Left renal cortex interstitium (tissue), 4 donors: ENCODE results near the gene ARMH2. TPM values are rescaled to one million over a fixed set of nuclear protein-coding genes. Genes with fewer than 3 reads are reported as not detected.

Experiments
- DNase-seq, 4 donors: peaks; one replicate each; pipeline ENCODE4 v3.0.0-alpha.2; 2013; ENCODE audit warnings: low read depth in 4 of 4, low spot score in 2 of 4, missing footprints in 1 of 4
- polyA plus RNA-seq, 4 donors: library from polyadenylated mRNA; unstranded; fragments of 120-200 nt; gene quantifications; one replicate each; pipeline ENCODE4 v1.2.1, GENCODE V29; 2013; ENCODE audit not compliant: insufficient read length in 4 of 4

Gene ARMH2
- polyA plus RNA-seq, 4 donors = not detected

GRCh38 chr6:24821860-24822444 lies 23.2 kb upstream of the ARMH2 start:
- DNase-seq = no peak

DNA sequence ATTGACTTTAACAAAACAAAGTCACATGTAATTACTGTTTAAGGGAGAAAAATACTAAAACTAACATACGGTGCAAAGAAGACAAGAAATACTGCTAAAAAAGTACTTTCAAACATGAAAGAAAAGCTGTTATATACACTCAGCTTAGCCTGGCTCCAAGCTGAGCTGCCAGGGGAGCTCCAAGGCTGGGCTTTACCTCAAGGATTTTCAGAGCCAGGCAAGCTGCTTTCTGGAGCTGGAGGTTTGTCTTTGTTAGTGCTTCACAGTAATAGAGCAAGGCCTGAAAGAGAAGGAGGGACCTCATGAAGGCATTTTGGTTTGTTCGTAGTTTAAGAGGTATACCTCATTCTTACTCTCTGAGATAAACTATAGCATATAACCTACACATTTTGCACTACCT lies 19.6 kb upstream of the ARMH2 start:
- no peak for DNase-seq

DNA sequence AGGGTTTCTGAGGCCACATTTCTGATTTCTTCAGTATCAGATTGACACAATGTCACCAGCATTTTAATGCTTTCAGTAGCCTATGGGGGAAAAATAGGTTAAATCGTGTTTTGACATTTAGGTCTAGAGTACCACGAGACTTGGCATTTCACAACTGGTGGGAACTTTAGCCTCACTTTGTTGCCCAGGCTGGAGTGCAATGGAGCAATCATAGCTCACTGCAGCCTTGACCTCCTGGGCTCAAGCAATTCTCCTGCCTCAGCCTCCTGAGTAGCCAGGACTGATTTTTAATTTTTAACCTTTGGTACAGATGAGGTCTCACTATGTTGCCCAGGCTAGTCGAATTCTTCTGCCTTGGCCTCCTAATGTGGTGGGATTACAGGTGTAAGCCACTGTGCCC lies 11.0 kb upstream of the ARMH2 start:
- no peak for DNase-seq

DNA sequence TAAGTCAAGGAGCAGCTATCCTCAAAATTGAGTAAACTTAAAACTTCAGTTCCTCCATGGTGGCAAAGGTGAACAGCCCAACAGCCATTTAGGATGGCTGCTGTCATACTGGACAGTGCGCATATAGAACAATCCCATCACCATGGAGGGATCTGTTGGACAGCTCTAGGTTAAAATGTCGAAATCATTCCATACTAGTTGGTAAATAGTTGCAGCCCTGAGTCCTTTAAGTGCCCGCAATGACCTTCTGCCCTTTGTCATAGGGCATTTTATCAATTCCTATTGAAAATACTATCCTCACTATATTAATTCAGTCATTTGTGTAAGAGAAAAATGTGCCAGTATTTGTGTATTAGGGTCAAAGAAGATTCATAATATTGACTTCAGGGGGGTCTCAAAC lies 8.9 kb upstream of the ARMH2 start:
- DNase-seq = no peak

DNA sequence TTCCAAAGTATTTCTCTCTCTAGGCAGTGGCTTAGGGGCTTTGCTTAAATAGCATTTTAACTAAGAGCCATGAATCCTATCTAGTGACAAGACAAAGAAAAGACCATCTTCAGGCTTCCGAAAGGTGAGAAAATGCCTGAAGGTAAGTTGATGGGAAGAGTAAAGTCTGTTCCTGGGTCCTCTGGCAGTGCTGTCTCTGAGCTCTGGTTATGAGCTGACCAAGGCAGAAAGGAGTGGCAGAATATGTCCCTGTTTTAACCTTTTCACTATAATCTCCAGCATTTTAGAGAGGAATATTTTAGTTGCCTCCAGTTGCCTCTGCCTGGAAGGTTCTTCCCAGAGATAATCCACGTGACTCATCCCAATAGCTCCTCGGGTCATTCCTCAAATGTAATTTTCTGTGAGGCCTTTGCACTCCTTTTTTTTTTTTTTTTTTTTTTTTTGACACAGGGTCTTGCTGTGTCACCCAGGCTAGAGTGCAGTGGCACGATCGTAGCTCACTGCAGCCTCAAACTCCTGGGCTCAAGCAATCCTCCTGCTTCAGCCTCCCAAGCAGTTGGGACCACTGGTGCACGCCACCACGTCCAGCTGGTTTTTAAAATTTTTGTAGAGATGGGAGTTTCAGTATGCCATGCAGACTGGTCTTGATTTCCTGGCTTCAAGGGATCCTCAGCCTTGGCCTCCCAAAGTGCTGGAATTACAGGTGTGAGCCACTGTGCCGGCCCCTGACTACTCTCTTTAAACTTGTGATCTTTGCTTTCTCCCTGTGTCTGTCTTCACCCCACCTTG lies 3.7 kb upstream of the ARMH2 start:
- DNase-seq = no peak

- DNase-seq = no peak
Measured at GRCh38 chr6:24799541-24799915, 811 bp upstream of the ARMH2 start.

GRCh38 chr6:24797596-24798216 lies 1.0 kb downstream of the ARMH2 start:
- no peak for DNase-seq

DNA sequence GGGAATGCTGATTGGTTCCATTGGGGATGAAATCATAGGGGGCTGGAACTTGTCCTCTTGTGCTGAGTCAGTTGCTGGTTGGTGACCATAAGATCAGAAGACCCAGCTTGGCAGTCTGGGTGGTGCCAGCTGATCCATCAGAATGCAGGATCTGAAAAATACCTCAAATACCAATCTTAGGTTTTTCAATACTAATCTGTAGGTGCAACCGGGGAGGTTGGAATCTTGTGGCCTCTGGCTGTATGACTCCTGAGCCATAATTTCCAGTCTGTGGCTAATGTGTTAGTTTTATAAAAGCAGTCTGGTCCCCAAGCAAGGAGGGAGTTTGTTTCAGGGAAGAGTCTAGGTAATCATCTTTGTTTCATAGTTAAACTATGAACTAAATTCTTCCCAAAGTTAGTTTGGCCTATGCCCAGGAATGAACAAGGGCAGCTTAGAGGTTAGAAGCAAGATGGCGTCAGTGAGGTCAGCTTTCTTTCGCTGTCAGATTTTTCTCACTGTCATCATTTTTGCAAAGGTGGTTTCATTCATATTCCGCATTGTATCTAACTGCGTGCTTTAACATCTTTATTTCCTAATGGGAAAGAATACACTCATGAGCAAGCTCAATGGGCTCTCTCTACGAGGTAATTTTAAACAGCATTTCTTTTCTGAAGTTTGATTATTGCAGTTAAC lies 2.0 kb downstream of the ARMH2 start:
- no peak for DNase-seq

DNA sequence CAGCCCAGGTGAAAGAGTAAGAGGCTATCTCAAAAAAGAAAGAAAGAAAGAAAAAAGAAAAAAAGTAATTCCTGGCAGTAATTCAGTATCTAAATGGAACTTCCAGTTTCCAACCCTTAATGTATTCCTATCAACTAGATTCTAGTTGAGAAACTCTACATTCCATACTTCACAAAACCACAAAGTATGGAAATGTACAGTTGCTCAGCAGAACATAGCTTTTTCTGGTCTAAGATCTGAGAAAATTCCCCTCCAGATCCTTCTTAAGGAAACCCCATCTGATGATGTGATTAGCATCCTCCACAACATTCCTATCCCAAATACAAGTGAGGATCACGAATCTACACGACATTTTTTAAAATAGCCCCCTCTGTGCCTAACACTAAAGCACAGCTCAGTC lies 3.6 kb downstream of the ARMH2 start:
- DNase-seq = no peak

DNA sequence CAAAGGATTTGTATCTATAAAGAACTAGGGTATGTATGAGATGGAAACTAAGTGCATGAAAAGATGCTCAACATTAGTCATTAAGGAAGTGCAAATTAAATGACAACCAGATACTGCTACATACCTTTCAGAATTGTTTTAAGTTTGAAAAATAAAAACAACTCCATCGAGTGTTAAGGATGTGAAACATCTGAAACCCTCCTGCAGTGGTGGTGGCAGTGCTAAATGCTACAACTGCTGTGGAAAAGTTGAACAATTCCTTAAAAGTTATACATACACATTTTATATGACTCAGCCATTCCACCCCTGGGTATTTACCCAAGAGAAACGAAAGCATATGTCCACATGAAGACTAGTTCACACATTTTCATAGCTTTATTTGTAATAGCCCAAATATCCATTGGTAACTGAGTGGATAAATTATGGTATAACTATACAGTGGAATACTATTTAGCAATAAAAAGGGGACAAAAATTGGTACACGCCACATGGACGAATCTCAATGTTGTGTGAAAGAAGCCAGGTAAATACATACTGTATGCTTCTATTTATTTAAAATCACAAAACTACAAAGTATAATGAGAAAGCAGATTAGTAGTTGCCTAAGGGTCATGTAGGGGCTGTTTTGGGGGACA lies 10.6 kb downstream of the ARMH2 start:
- DNase-seq = no peak

- no peak for DNase-seq
Measured at GRCh38 chr6:24780206-24780605, 18.5 kb downstream of the ARMH2 start.

GRCh38 chr6:24779416-24780016 lies 19.2 kb downstream of the ARMH2 start:
- no peak for DNase-seq

- no peak for DNase-seq
Measured at GRCh38 chr6:24778878-24779277, 19.8 kb downstream of the ARMH2 start.

DNA sequence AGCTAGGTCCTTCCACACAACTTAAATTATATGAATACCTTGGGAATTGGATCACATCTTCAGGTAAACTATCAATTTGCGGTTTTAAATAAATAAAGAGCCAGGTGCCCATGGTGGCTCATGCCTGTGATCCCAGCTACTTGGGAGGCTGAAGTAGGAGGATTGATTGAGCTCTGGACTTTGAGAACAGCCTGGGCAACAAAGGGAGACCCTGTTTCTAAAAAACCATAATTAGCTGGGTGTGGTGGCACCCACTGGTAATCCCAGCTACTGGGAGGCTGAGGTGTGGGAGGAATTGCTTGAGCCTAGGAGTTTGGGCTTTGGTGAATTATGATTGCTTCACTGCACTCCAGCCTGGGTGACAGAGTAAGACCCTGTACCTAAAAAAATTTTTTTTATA lies 20.6 kb downstream of the ARMH2 start:
- no peak for DNase-seq

DNA sequence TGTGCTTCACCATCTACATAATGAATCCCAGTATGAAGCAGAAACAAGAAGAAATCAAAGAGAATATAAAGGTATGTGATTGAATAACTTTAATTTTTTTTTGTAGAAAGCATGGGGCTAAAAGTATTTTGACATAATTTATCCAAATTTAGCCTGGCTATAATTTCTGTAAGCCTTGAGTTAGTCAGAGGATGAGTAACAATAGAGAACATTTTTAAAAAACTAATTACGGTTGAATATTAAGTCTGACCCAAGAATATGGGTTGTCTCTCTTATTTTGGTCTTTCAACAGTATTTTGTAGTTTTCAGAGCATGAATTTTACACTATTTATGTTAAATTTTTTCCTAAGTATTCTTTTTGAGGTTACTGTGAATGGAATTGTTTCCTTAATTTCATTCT lies 21.5 kb downstream of the ARMH2 start:
- DNase-seq = no peak

DNA sequence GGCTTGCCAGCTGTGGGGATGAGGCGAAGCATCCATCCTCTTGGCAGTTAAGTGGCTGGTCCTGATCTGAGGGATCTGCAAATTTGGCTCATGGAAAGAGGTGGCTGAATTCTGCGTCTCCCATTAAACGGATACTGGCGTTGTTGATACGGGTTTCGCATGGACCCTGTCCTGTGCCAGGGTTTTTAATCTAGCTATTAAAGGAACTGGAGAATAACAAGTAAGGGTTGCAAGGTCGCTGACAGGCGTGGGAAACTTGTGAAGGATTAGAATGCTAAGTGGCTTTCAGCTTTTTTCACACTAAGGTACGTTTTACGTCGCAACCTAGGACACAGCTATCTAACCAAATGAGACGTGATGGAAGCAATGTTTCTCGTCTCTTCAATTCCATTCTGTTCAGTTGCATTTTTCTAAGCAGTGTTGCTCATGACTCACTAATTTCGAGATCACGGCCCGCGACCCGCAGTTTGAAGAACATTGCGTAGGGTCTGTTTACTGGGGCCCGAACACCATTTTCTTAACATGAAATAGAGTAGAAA lies 23.1 kb downstream of the ARMH2 start:
- DNase-seq = peak in 2 of 4 donors; percentile 18 to 64

GRCh38 chr6:24774696-24775519 lies 23.8 kb downstream of the ARMH2 start, which contains the start of gene GMNN:
GMNN (plus strand) TSS chr6:24774937; CDS start chr6:24777247, 2,310 bp downstream.
- peak; percentile 90 to 97 (median 94) for DNase-seq

- no peak for DNase-seq
Measured at GRCh38 chr6:24768361-24768760, 30.4 kb downstream of the ARMH2 start.

- no peak for DNase-seq
Measured at GRCh38 chr6:24766680-24767462, 31.8 kb downstream of the ARMH2 start.
